AG10803 (cell line): ENCODE measurements around the gene AMOT.

Experiments
- DNase-seq: peaks from one replicate; pipeline ENCODE4 v3.0.0; 2010; ENCODE audit warnings: low read depth
- H3K4me3 ChIP-seq: 2 replicates; pipeline ENCODE4 v1.5.1; 2011; ENCODE audit warnings: mild to moderate bottlenecking, low read length, control low read depth
- TF ChIP-seq, protein P1 (sequence below): conservative IDR thresholded peaks from 2 replicates; pipeline ENCODE4 v1.5.1; 2011; ENCODE audit warnings: mild to moderate bottlenecking, low read length, control low read depth, inconsistent platforms

AMOT gene

DNA sequence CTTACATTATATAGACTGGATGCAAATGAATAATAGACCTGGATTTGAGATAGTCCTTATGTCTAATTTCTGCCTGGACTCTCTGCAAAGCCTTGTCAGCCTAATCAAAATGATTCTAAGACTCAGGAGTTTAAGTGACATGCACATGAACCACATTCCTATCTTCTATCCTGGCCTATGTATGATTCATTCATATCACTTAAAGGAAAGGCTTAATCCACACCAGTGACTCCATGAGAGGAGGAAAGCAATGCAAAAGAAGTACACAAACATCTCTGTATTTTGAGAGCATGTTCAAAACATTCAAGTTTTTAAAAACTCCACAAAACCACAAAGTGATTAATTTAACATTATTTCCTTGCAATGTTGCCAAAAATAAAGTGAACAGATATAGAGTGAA is 14.6 kb downstream of the AMOT start:
- no peak for DNase-seq
- TF ChIP-seq, protein P1, sequence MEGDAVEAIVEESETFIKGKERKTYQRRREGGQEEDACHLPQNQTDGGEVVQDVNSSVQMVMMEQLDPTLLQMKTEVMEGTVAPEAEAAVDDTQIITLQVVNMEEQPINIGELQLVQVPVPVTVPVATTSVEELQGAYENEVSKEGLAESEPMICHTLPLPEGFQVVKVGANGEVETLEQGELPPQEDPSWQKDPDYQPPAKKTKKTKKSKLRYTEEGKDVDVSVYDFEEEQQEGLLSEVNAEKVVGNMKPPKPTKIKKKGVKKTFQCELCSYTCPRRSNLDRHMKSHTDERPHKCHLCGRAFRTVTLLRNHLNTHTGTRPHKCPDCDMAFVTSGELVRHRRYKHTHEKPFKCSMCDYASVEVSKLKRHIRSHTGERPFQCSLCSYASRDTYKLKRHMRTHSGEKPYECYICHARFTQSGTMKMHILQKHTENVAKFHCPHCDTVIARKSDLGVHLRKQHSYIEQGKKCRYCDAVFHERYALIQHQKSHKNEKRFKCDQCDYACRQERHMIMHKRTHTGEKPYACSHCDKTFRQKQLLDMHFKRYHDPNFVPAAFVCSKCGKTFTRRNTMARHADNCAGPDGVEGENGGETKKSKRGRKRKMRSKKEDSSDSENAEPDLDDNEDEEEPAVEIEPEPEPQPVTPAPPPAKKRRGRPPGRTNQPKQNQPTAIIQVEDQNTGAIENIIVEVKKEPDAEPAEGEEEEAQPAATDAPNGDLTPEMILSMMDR, result no peak
- no peak overlapping the region for H3K4me3 ChIP-seq

DNA sequence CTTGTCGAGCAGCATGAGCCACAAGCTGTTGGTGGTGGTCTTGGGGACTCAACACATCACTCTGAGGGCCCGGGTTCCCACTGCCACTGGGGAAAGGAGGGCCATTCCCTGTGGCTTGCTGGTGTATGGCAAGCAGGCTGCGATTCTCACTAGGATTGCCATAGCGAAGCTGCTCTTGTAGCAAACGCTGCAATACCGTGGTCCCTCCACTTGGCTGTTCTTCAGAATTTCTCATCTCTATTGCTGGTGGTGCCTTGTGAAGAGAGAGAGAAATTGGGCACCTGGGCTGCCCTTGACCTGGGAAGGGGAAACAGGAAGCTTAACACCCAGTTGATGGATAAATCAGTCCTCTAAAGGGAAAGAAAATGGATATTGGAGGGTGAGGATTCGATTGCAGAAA is 17.7 kb downstream of the AMOT start:
- DNase-seq, result no peak
- TF ChIP-seq, protein P1, result no peak

DNA sequence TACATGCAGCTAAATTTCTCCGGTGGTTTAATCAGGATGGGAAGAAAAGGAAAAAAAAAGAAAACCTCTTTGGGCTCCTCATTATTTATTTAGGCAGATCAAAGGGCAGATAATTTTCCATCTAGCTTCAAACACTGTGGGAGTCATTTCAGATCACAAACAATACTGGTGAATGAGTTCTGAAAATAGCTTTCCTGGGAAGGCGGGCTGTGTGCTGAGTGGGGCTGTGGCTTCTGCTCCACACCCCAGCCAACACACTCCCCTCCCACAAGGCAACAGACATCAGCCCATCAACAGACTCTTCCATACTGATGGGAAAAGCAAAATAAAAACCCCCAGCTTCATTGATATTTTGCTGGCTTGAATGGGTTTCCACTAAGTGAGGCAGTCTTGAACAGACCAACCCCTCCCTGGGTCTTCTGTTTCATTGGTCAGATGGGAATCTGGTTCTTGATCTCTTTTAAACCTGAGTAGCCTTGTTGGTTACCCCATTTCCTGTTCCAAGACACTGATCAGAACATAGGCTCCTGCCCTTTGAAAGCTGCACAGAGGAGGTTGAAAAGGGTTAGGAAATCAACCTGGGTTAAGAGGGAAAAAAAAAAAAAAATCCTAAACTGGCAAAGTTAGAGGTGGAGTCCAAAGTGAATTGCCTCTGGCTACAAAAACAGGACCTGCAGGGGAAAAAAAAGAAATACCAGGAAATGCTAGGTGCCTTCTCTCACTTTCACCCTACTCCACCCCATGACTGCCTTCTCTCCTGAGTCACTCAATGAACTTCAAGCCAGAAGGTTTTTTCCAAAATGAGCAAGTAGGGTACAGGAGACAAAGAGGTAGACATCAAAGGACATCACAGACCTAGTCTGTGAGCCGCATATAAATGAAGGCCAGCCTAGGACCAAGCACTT is 20.0 kb downstream of the AMOT start:
- no peak for DNase-seq
- TF ChIP-seq, protein P1, result no peak

More for the DNA sequence above, 17.7 kb downstream of the AMOT start:
- no peak overlapping the region for H3K4me3 ChIP-seq

DNA sequence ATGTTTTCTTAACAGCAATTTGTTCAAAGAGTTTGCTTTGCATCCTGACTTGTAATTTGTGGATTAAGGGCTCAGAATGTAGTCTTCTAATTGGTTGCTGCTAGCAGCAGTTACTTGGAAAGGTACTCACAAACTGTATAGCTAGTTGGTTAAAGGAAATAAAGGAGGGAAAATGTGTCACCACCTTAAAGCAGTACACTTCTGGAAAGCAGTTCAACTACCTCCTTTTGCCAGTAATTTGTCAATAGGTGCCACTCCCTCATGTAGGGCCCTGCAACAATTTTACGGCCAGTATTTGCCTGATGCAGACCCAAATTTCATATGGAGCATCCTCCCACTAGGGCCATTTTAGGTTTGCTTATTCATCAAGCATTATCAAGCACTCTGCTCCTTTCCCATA is 20.8 kb downstream of the AMOT start:
- H3K4me3 ChIP-seq, result no peak overlapping the region
- DNase-seq, result no peak
- TF ChIP-seq, protein P1, result no peak

More for the DNA sequence above, 20.0 kb downstream of the AMOT start:
- H3K4me3 ChIP-seq, result no peak overlapping the region

DNA sequence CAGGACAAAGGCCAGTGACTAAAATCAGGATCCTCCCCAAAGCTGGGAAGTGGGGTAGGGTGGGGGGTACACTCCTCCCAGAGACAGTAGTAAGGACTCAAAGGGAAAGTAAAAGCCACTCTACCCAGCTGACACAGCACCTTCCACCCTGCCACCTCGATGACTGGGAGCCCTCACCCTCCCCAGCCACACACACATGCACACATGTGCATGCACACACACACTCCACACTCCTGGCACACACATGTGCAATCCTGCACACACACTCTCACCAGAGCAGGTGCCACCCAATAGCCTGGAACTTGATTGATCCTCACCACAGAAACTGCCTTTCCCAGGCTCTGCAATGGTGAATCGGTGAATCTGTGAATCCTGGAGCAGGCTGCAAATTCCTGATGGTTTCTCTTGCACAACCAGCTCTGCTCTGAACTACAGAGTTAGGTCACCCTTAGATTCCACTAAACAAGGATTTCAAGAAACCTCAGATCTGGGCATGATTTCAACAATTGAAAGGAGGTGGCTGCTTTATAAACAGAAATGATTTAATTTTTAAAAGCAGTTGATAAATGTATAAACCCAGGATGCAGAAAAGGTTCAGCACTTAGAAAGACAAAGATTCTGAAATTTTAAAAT is 21.5 kb downstream of the AMOT start:
- TF ChIP-seq, protein P1, result no peak
- DNase-seq, result peak; percentile 92
- H3K4me3 ChIP-seq, result no peak overlapping the region

DNA sequence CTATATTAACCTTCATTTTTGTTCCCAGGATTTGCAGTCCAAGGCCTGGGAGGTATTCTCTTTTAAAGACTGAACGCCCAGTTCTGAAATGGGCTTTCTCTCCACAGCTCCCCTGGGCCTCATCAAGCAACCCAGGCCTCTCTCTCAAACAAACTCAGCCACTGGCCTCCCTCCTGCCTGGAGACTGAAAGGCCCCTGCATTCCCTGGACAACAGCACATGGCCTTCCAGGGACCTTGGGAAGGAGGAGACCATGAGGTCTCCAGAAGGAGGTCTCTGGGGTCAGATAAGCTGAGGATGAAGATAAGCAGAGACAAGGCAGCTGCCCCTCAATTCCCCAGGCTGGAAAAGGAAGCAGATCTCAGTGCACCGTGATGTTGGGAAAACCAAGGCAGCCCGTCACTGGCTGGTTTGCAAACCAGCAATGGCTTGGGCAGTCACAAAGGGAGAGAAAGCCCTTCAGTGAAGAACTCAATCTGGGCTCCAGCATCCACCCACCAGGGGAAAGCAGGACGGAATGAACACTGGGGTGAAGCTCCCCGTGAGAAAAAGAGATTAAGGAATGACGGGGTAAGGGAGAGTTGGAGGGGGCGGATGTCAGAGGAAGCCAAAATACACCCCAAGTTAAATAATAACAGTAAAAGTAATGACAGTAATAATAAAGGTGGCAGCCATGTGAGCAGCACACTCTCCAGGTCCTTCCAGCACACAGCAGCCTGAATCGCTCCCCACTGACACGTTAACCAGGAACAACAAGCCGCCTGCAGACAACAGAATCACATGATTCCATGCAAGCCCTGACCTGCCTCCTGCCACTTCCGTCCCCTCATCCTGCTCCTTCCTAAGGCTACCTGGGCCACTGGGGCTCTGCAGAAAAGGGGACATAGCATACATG is 22.3 kb downstream of the AMOT start:
- DNase-seq, result no peak
- no peak overlapping the region for H3K4me3 ChIP-seq
- TF ChIP-seq, protein P1, result no peak
